HG02840 (cell line): Measurements from ENCODE around the gene SUPT3H.

Source experiments
- ATAC-seq: cut with Tn5 transposase; IDR thresholded peaks from one replicate; pipeline ENCODE4 v1.9.1; 2021; ENCODE audit warnings: mild to moderate bottlenecking, moderate library complexity, moderate number of reproducible peaks; ENCODE audit not compliant: unreplicated experiment, low FRiP score

Gene SUPT3H

GRCh38 chr6:45132059-45132458 lies 245.7 kb downstream of the SUPT3H start:
- ATAC-seq, result no peak

GRCh38 chr6:45129051-45129450 lies 248.7 kb downstream of the SUPT3H start:
- ATAC-seq, result no peak

GRCh38 chr6:45127185-45127584 lies 250.5 kb downstream of the SUPT3H start:
- ATAC-seq, result no peak

DNA sequence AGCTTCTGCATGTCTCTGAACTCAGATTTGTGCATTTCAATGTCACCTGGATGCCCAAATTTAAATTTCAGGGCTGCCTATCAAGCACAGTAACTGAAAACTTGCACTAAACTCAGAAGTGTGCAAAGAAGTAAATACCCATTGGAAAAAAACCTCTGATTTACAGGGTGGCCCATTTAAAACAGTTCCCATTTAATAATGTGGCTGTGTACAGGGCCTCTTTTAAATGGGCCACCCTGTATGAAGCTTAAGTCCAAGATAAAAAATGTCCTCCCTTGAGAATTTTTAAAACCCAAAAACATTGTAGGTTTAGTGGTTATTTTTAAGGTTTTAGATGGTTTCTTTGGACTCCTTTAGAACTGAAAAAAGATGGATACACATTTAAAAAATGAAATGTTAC lies 251.7 kb downstream of the SUPT3H start:
- no peak for ATAC-seq

DNA sequence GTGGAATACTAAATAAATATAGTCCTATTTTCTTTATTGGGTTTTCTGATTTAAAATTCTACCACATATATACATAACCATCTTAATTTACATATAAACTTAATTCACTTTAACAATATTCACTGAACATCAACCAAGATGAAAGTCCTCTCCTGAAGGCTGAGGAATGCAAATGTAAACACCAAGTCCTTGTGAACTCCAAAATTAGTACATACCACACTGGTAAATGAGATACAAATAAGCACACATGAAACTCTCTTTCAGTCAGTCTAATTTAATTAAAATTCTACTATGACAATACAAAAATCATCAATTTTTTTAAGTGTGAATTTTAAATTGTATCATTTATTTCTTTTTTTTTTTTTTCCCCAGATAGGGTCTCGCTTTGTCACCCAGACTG lies 254.7 kb downstream of the SUPT3H start:
- ATAC-seq, result no peak

DNA sequence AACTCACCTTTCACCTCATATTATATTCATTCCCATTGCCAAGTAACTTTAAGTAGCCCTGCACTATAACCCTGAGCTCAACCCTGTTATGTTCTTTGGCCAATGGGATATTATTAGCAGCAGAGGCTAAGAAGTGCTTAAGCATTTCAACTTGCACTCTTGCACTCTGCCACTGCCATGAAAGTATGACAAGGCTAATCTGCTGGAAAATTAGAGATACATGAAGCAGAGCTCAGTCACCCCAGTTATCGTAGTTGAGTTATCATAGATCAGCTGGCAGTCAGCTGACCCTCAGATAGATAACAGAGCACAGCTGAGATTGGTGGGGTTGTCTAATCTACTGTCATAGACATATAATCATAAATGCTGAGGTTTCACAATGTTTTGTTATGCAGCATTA lies 259.0 kb downstream of the SUPT3H start:
- no peak for ATAC-seq

GRCh38 chr6:45116714-45117410 lies 260.9 kb downstream of the SUPT3H start:
- ATAC-seq, result no peak

GRCh38 chr6:45115696-45116095 lies 262.0 kb downstream of the SUPT3H start:
- no peak for ATAC-seq

- ATAC-seq, result no peak
Measured at GRCh38 chr6:45112711-45113110, 265.0 kb downstream of the SUPT3H start.

- ATAC-seq, result no peak
Measured at GRCh38 chr6:45109551-45109950, 268.2 kb downstream of the SUPT3H start.

- no peak for ATAC-seq
Measured at GRCh38 chr6:45105170-45105820, 272.4 kb downstream of the SUPT3H start.

DNA sequence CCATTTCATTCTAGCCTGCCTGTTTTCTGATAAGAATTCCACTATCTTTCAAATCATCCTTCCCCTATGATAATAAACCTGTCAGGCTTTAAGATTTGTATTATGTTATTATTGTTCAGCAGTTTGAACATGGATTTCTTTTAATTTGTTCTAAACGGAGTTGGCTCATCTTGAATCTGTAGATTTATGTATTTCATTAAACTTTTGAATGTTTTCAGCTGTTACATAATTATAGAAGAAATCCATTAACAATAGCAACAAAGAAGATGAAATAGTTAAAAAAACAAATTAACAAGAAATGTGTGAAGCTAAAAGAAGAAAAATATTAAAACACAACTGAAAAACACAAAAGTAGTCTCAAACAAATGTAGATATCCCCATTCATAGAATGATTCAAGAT lies 273.3 kb downstream of the SUPT3H start:
- no peak for ATAC-seq

DNA sequence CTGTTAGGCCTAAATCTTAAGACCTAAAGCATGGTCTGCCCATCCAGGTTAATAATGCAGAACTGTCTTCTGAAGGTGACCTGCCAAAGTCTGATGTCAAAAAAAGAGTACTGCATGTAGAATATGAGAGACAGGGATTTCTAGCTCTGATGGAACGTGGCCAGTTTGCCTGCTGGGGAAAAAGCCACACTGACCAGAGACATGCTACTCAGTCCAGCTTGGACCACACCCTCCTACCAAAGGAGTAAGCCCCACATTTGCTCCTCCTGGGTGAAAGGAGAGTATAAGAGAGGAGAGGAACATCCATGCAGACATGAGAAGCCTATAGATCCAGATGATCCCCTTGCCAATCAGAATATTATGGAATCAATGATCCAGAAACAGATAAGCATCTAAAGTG lies 279.5 kb downstream of the SUPT3H start:
- no peak for ATAC-seq

DNA sequence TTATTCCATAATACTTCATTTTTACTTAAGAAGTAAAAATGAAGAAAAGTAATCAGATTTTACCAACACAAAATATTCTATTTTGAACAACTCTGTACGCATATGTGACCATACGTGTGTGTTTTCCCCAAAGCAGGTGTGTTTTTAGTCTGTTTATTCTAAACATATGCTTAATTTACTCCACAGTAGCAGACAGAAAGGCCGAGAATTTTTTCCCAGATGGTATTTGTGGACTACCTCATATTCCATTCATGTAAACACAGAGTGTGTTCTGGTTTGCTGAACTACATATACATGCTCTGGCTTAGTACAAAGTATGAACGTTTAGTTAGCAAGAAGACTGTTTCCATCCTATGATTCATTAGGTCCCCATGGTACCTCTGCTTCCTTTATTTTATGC lies 282.9 kb downstream of the SUPT3H start:
- ATAC-seq, result no peak

- no peak for ATAC-seq
Measured at GRCh38 chr6:45092135-45092534, 285.6 kb downstream of the SUPT3H start.

GRCh38 chr6:45086360-45087084 lies 291.2 kb downstream of the SUPT3H start:
- no peak for ATAC-seq

DNA sequence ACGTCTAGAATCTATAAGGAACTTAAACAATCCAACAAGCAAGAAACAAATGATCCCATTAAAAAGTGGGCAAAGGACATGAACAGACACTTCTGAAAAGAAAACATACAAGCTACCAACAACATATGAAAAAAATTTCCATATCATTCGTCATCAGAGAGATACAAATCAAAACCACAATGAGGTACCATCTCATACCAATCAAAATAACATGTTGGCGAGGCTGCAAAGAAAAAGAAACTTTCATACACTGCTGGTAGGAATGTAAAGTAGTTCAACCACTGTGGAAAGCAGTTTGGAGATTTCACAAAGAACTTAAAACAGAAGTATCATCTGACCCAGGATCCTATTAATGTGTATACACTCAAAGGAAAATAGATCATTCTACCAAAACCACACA lies 293.5 kb downstream of the SUPT3H start:
- no peak for ATAC-seq

GRCh38 chr6:45082091-45082490 lies 295.6 kb downstream of the SUPT3H start:
- ATAC-seq, result no peak

DNA sequence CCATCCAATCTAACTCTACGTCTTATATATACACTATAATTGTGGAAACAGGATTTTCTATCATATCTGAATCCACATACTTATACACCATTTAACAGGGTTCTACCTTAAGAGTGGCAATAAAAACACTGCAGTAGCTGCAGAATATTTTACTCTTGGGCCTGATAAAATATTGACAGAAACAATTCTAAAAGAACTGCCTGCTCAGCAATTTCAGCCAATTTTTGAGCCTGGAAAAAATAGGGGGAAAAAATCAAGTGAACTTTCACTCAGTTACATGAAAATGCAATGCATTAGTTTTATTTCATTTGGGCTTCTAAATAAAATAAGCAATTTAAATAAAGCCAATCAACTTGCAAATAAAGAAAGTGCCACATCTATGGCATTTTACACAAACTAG lies 296.1 kb downstream of the SUPT3H start:
- no peak for ATAC-seq

GRCh38 chr6:45078432-45078831 lies 299.3 kb downstream of the SUPT3H start:
- no peak for ATAC-seq

DNA sequence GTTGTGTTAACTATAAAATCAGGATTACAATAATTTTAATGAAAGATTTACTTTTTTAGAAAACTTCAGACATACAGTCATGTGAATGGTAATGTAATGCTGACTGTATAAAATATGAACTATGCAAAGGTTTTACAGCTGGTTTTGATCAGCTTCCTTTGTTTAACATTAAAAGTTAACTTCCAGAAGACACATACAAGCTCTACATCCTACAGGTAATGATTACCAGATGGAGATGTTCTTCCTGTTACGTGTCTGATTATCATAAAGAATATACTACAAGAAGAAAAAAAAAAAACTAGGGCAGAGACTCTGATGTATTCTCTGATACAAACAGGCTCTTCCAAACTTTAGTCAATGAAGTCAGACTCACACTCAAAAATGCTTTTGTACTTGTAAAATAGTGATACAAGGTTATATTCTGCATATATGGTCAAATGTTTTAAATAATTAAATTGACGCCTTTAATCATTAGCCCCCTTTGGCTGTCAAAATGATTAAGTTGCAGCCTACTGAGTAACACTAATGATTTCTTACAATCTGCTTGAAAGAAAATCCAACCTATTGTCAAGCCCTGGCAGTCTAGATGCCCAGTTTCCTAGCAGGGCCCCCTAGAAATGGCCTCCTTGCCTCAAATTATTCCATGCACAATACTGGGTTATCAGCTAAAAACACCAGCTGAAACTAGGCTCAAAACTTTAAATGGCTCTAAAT lies 301.4 kb downstream of the SUPT3H start:
- no peak for ATAC-seq
